Femur (tissue), 1 donor: ENCODE results near the gene FHL2.

Source experiments
- DNase-seq: peaks from one replicate; pipeline ENCODE4 v3.0.0-alpha.2; 2017

The FHL2 gene

DNA sequence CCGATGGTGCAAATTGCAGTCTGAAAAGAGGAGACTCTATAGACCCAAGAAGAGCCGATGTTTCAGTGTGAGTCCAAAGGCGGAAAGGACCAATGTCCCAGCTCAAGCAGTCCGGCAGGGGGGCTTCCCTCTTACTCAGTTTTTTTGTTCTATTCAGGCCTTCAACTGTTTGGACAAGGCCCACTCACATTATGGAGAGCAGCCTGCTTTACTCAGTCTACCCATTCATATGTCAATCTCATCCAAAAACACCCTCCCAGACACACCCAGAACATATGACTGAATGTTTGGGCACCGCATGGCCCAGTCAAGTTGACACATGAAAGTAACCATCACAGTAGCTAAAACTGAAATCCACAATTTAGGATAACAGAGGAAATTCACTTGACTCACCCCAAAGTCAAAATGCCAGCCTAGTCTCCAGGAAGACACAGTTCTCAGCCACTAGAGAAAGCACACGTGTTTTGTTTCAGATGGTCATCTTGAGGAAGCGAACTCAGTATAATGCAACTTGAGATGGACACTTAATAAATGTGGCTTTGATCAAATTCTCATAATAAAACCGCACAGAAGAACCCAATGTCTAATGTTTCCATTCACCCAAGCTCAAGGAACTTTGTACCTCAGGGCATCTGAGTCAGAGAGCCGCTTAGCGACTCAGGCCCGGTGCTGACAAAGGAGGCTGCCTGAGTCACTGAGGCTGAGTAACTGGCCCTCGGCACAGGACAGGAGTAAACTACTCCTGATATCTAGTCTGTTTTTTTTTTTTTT, 2.4 kb downstream of the FHL2 start:
- DNase-seq: no peak

GRCh38 chr2:105395691-105396090, 3.2 kb downstream of the FHL2 start:
- no peak for DNase-seq

- DNase-seq: no peak
These were observed 3.8 kb downstream of the FHL2 start for GRCh38 chr2:105394951-105395611.

DNA sequence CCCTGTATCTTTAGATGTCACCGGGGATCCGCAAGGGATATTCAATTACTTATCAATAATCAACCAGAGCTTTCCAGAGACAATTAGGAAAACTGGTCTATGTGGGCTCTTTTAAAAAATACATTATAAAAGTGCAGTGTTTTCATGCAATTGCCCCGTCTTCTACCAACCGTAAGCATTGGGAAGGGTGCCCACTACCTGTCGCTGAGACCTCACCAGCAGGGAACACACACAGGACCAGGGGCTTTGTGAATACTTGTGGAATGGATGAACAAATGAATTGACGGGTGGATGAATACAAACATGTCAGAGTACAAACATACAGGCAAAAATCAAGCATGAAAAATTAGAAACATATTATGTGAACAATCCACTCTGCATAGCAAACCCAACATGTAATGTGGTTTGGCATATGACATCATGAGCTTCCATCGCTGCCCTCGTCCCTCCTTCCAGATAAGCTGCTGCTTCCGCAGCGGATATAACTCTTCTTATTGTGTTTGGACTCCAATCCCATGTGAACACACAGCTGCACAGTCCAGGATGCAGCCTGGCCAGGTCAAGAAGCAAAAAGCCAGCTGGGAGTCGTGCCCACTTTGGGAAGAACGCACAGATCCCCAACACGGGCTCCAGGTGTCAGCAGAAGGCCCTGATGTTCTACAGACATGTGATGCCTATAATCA, 5.3 kb downstream of the FHL2 start:
- DNase-seq: peak; percentile 61

DNA sequence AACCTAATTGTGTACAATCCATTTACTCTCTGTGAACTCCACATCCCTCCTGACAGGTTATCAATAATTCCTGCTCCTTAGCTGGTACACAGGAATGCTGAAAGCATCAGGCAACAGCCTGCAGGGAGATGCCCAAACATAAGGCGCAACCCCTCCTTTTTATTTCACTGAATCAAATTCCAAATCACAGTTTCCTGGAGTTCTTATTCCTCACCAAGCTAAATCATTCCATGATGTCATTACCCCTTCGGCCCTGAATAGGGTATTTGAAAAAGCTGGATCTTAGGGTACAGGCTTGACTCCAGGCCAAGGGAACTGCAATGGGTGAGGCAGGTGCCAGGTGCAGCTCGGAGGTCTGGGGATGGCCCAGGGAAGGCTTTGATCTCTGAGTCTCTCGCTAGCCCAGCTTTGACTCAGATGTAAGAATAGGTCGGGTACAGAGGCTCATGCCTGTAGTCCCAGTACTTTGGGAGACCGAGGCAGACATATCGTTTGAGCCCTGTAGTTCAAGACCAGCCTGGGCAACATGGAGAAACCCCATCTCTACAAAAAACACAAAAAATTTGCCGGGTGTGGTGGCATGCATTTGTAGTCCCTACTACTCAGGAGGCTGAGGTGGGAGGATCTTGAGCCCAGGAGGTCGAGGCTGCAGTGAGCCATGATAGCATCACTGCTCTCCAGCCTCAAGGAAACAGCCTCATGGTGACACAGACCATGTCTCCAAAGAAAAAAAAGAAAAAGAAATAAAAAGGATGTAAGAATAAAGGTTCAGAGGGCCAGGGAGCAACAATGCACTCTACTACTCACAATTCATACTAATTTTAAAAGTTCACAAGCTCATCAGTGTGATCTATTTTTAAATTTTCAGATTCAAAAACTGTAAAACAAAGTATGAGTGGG, 6.8 kb downstream of the FHL2 start:
- peak; percentile 10 for DNase-seq

DNA sequence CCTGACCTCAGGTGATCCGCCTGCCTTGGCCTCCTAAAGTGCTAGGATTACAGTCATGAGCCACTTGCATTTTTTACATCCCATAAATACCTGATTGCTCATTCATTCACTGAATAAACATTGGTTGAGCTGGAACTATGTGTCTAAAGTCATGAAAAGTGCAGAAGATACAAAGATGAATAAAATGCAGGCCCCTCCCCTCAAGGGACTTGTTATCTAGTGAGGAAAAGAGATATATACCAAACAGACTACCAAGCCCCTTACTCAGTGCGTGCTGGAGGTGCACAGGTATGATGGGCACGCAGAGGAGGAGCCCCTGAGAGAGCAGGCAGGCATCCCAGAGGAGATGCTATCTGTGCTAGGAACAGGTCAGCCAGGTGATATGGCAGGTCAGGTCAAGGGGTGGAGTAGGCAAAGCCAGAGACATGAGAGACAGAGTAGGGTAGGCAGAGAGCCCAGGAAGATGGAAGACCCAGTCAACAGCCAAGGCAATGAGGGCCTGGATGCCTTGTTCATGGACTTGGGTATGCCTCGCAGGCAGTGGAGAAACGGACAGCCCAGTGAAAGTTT, 7.7 kb downstream of the FHL2 start:
- DNase-seq: peak; percentile 13

- DNase-seq: no peak
These were observed 8.4 kb downstream of the FHL2 start for GRCh38 chr2:105390454-105390853.

GRCh38 chr2:105388971-105389381, 9.9 kb downstream of the FHL2 start:
- peak; percentile 66 for DNase-seq

DNA sequence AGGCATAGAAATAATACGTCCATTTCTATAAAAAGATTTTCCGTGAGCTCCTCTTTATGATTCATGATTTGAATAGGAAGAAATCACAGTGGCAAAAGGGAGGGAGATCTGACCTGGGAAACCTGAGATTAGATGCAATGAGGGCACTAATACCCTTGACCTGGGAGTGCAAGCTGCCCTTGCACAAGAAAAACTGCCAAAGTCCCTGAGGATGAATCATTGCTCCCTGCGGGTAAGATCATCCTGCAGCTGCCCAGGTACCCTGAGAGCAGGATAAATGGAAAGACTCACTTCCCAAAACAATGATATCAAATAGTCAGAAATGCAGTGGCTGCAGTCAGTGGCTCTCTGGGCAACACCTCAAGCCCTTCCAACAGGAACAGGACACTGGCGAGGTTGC, 11.6 kb downstream of the FHL2 start:
- DNase-seq: peak; percentile 5

DNA sequence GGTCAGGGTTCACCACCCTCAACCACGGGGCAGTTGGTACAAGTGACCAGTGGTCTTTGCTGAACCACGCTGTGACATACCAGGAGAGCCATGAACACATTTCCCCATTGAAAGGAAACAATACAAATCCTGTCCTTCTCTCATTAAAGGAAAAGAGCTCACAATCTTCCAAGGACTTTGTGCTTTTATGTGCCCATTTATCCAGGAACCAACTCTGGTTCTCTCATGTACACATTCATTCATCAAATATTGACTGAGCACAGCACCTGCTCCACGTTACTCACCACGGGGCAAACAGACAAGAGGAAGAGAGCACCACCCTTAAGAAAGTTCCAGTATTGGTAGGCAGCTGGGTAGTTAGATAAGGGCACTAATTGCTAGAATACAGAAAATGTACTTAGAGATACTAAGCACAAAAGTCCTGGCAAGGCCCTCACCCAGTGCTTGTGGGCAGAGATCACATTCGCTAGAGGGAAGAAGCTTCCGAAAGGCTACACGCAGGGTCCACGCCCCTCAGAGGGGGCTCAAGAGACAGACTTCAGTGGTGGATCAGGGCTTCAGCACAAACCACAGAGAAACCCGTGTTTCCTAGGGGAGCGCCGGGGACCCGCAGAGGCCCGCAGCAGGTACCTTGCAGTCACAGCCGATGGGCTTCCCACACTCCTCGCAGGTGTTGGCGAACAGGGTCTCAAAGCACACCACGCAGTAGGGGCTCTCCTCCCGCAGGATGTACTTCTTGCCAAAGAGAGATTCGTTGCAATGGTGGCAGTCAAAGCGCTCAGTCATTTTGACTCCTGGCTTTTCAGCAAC, 12.9 kb downstream of the FHL2 start:
- DNase-seq: peak; percentile 7

DNA sequence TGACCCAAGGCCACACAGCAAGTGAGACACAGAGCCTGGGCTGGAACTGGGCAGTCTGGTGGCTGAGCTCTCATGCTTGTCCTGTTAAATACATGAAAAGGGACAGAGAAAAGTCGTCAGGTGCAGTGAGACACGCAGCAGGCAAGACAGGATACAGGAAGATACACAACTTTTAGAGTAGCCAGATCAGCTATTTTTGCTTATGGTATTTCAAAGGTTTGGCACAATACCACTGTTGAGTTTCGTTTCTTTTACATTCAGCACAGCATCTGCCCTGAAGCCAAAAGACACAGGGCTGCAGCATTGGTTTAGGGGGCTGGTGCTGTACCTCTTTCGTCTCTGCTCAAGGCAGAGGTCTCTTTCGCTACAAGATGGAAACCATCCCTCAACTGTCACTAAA, 14.0 kb downstream of the FHL2 start:
- no peak for DNase-seq

GRCh38 chr2:105384216-105384615, 14.6 kb downstream of the FHL2 start:
- DNase-seq: peak; percentile 10

- DNase-seq: peak; percentile 20
These were observed 15.3 kb downstream of the FHL2 start for GRCh38 chr2:105383432-105384166.

- DNase-seq: peak; percentile 8
These were observed 16.7 kb downstream of the FHL2 start for GRCh38 chr2:105382177-105382576.

- no peak for DNase-seq
These were observed 17.7 kb downstream of the FHL2 start for GRCh38 chr2:105381101-105381668.

- DNase-seq: no peak
These were observed 18.3 kb downstream of the FHL2 start for GRCh38 chr2:105380432-105381100.

GRCh38 chr2:105379741-105380186, 19.1 kb downstream of the FHL2 start:
- DNase-seq: no peak

DNA sequence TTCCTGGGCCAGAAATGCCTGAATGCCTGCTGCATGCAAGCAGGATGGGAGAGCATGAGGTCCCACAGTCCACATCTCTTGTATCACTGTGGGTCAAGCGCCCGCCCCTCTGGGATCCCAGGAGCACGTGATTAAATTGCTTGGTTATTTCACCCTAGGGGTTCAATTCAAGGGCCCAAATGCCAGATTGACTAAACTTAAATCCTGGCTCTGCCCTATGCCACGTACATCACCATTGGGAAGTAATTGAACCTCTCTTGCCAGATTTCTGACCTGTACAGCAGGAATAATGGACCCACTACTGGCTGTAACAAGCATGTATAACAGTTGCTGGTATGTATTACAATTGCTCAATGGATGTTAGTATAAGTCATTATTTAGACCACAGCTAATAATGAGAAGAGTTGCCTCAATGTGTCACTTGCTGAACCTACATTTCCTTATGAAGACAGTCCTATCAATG, 19.9 kb downstream of the FHL2 start:
- DNase-seq: no peak

- DNase-seq: no peak
These were observed 20.5 kb downstream of the FHL2 start for GRCh38 chr2:105378276-105378840.
